ENCODE results near the gene SFXN2.

DNA sequence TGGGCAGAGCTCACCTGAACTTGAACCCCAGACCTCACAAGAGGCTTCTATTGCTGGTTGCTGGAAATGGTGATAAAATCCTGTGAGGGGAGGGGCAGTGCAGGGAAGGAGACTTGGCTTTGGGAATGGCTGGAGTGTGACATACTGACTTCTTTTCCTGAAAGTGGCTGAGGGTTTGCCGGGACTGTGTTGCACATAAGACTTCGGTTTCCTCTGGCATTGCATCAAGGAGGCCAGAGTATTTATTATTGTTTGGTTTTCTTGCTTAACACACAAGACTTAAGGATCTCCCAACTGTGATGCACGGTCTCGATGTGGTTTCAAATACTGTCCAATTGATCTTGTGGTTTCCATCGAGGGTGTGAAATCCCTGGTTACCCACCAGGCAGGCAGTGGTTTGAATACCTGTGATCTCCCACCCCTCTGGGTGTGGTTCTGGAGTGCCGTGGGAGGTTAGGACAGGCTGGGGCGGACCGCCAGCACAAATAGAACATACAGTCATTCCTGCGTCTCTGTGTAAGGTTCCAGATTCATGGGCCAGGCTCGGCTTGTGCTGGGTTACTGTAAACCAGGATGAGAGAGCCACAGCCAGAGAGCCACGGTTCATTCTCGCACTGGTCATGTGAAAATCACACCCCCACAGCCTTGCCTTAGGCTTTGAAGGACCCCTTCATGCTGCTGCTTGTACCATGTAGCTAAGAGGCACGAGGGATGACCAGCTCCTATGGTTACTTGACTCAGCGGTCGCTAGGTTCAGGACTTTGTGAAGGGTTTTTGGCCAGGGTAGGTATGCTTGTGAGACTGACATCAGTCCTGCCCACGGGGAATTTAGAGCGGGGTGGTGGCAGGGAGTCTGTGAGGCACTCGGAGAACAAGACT is 68.5 kb downstream of the SFXN2 start:
- TF ChIP-seq, protein P1, sequence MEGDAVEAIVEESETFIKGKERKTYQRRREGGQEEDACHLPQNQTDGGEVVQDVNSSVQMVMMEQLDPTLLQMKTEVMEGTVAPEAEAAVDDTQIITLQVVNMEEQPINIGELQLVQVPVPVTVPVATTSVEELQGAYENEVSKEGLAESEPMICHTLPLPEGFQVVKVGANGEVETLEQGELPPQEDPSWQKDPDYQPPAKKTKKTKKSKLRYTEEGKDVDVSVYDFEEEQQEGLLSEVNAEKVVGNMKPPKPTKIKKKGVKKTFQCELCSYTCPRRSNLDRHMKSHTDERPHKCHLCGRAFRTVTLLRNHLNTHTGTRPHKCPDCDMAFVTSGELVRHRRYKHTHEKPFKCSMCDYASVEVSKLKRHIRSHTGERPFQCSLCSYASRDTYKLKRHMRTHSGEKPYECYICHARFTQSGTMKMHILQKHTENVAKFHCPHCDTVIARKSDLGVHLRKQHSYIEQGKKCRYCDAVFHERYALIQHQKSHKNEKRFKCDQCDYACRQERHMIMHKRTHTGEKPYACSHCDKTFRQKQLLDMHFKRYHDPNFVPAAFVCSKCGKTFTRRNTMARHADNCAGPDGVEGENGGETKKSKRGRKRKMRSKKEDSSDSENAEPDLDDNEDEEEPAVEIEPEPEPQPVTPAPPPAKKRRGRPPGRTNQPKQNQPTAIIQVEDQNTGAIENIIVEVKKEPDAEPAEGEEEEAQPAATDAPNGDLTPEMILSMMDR (IDR thresholded peaks at IDR 0.05 in 4 of 5, conservative IDR thresholded peaks at IDR 0.05 in 1 of 5) = no peak
- TF ChIP-seq POLR2A (IDR thresholded peaks at IDR 0.05) = peak in 1 of 2 donors; percentile 56

Measured in gastrocnemius medialis (tissue), 4 donors.